VCaP (cell line): ENCODE data around the gene NR1D1.
A peak's percentile ranks its signal among the peaks of the same experiment; 100 is the strongest.

Experiments used
- H3K27ac ChIP-seq: fragments of 450-650 bp; 2 replicates; pipeline ENCODE4 v1.5.1; 2017
- TF ChIP-seq, protein P1 (sequence below): fragments of 450-650 bp; conservative IDR thresholded peaks from 2 replicates; pipeline ENCODE4 v1.5.1; 2017; ENCODE audit warnings: mild to moderate bottlenecking, moderate library complexity

NR1D1 gene

DNA sequence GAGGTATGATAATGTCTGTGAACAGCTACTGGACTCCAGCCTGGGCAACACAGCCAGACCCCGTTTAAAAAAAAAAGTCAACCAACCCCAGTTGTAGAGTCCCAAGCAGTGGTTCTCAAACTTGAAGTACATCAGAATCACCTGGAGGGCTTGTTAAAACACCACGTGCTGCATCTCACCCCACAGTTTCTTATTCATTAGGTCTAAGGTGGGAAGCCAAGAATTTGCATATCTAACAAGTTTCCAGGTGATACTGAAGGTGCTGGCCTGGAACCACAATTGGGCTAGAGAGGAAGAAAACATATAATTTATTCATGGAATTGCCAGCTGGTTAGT, 14.7 kb upstream of the NR1D1 start:
- TF ChIP-seq, protein P1, sequence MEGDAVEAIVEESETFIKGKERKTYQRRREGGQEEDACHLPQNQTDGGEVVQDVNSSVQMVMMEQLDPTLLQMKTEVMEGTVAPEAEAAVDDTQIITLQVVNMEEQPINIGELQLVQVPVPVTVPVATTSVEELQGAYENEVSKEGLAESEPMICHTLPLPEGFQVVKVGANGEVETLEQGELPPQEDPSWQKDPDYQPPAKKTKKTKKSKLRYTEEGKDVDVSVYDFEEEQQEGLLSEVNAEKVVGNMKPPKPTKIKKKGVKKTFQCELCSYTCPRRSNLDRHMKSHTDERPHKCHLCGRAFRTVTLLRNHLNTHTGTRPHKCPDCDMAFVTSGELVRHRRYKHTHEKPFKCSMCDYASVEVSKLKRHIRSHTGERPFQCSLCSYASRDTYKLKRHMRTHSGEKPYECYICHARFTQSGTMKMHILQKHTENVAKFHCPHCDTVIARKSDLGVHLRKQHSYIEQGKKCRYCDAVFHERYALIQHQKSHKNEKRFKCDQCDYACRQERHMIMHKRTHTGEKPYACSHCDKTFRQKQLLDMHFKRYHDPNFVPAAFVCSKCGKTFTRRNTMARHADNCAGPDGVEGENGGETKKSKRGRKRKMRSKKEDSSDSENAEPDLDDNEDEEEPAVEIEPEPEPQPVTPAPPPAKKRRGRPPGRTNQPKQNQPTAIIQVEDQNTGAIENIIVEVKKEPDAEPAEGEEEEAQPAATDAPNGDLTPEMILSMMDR, result no peak
- peak overlapping the region; percentile 99 for H3K27ac ChIP-seq

DNA sequence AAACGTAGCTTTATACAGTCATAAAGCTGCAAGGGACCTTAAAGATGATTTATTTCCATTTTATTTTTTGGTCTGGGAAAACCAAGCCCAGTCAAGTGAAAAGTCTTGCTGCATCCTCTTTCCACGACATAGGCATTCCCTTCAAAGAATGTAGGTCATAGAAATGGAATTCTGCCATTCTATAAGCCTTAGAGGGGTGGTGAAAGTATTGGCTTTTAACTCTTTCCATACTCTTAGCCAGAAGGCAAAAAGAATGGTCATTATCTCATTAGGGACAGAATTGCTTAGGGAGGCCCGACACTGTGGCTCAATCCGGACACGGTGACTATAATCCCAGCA, 13.5 kb upstream of the NR1D1 start:
- TF ChIP-seq, protein P1, result no peak
- peak overlapping the region; percentile 99 for H3K27ac ChIP-seq

DNA sequence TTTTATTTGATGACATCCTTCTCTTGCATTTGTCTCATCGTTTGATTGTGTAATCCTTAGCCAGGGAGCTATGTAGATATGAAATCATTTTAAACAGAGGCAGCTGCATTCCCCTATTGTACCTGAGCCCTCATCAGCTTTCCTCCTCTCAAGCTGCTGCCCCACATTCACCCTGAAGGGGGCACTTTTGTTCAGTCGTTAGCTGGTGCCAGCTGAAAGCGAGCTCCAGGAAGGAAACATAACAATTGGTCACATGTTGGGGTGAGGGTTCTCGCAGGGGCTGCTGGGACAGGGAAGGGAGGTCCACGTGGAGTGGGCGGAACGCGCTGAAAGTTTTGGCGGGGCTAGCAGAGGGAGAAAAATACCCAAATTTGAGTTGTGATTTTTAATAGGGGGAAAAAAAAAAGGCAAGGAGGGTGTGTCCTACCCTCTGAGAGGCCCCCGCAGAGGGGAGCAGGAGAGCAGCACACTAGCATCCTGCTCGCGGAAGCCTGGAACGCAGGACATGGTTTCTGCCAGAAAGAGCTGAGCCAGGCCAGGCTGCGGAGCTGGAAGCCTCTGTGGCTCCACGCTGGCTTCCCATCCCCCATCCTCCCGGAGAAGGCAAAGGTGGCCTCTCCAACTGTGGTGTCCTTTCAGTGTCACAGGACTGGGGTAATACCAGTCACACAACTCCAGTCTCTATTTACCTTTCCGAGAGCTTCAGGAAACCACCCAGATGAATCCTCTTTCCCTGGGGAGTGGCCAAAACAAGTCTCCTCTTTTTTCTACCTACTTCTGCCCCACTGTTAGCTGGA, 12.9 kb upstream of the NR1D1 start:
- TF ChIP-seq, protein P1, result peak; percentile 91
- peak overlapping the region; percentile 99 for H3K27ac ChIP-seq

DNA sequence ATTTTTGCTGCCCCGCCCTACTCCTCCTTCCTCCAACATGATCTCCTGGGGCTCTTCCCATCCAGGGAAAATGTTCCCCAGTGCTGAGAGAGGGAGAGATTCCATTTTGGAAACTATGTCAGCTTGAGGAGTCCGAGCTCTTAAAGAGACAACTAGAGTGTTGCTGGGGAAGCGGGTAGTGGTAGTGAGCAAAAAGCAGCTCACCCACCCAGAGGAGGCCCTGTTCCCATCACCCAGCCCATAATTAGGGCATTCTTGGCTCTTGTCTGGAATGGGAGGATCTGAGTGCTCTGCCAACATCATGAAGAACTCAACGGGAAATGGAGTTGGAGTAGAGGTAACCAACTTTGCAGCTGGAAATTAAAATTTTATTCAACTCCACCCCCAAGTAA, 12.3 kb upstream of the NR1D1 start:
- TF ChIP-seq, protein P1, result no peak
- peak overlapping the region; percentile 99 for H3K27ac ChIP-seq

DNA sequence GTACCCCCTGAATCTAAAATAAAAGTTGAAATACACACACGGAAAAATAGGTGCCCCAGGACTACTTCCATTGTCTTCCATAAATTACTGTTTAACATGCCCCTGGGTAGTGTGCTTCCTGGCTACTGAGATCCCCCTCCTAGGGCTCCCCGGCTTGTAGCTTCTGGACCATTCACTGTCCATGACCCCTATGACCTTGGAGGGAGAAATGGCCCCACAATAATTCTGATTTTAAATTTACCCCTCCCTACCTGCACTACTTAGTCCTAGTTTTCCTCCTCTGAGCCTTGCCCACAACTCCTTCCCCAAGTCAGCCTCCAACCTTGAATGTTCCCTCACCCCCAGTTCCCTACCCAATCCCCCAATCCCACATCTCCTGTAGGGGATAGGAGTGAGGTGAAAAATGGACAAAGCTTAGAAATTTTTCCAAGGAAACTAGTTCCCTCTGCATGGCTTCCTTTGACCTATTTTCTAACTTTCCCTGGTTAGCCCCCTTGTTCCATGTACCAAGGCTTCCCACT, 11.9 kb upstream of the NR1D1 start:
- peak overlapping the region; percentile 99 for H3K27ac ChIP-seq
- TF ChIP-seq, protein P1, result no peak

DNA sequence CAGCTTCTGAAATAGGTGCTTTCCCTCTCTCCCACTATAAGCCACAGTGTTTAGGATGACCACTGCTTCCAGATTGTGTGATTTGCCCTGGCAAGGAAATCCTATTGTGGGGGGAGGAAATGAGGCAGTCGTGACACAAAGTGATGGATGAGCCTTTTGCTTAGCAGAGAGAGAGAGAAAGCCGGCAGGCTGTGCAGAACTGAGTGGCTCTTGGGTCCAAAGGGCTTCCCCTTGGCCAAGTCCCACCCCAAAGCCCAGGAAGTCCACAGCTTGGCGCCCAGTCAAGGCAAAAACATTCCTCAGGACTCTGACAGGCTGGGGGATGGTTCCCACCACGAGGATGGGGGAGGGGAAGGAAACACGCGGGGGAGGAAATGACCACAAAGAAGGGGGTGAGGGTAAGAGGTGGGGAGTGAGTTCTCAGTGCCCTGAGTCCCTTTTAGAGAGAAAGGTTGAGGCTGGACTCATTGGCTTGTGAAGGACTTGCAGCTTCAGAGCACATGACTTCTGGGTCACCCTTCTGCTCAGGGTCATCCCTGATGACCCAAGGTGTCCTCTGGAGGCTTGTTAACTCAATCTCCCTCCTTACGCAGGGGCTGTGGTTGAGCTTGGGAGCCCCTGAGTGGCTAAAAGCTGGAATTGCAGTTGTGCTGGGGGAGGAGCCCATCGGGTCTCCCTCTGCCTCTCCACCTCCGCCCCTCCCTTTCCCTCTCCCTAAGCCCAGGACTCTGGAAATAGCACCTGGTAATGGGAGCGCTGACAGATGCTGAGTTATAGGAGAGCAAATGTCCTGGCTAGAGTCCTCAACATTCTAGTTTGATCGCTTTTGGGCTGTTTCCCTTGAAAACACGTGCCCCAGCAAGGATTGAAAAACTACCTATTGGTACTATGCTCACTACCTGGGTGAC, 11.1 kb upstream of the NR1D1 start:
- TF ChIP-seq, protein P1, result peak; percentile 86
- peak overlapping the region; percentile 99 for H3K27ac ChIP-seq
